ENCODE measurements around the gene BLVRA.
A peak's percentile ranks its signal among the peaks of the same experiment; 100 is the strongest.
"Not testable (repeated sequence)": the region's sequence is repeated elsewhere in the genome, so short reads cannot be mapped to it uniquely, and the experiment has no call there.

BLVRA gene

DNA sequence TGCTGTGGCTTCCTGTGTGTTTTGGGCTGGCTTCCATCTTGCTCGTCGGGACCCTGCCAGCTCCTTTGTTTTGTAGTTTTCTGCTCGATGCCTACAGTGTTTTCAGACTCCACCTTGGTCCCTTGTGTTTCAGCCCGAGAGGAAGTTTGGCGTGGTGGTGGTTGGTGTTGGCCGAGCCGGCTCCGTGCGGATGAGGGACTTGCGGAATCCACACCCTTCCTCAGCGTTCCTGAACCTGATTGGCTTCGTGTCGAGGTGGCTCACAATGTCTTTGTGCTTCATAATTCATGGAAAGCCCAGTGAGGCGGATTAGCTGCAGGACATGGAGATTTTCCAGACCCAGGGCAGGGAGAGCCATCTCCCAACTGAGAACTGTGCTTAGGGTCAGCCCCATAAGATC is 29.3 kb downstream of the BLVRA start:
- no peak for DNase-seq (ENCODE audit: low read depth, low spot score)
- no peak overlapping the region for H3K4me3 ChIP-seq (ENCODE audit: low read length)

DNA sequence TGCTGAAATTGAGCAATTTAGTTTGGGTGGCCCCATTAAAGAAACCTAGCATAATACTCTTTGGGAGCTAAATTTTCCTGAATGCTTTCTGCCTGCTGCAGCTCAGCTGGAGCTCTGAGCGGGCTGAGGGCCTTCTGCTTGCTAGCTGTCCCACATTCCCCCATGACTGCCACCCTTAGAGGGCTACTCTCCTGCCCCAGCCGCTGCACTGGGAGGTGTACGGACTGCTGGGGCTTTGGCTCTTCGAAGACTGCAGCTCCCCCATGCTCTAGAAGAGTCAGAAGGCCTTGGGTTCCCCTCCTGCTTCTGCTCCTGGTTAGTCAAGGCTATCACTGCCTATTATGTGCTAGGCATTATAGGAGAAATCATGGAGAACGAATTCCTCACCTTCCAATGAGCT is 31.5 kb downstream of the BLVRA start:
- no peak for DNase-seq (ENCODE audit: low read depth, low spot score)

DNA sequence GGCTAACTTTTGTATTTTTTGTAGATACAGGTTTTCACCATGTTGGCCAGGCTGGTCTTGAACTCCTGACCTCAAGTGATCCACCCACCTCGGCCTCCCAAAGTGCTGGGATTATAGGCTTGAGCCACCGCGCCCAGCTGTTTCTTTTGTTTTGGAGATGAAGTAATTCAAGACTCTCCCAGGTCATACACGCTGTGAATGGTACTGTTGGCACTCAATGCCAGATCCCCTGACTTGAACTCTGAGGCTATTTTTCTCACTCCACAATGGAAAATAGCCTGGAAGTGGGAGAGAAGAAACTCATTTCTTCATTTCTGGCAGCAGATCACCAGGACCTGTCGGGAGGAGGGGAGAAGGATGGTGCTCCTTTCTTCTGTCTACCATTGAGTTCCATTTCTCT is 32.4 kb downstream of the BLVRA start:
- no peak for DNase-seq (ENCODE audit: low read depth, low spot score)
- no peak overlapping the region for H3K4me3 ChIP-seq (ENCODE audit: low read length)

More for the DNA sequence above, 31.5 kb downstream of the BLVRA start:
- no peak overlapping the region for H3K4me3 ChIP-seq (ENCODE audit: low read length)

DNA sequence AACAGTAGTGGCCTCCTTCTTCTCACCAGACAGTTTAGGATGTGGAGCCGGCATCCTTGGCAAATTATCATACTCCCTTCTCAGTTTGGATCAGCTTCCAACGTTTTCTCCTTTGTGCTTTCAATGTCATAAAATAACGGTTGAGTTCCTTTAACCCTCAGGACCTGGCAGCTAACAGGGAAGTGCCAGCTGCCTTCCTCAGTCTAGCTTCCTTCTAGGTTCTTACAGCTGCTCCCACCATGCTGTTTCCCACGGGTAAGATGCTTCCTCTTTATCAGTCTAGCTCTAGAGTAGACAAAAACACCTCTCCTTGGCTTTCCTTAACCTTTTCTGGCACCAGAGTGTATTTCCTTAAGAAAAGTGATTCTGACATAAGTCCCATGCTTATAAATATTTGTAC is 33.2 kb downstream of the BLVRA start:
- H3K4me3 ChIP-seq (ENCODE audit: low read length): no peak overlapping the region
- no peak for DNase-seq (ENCODE audit: low read depth, low spot score)

DNA sequence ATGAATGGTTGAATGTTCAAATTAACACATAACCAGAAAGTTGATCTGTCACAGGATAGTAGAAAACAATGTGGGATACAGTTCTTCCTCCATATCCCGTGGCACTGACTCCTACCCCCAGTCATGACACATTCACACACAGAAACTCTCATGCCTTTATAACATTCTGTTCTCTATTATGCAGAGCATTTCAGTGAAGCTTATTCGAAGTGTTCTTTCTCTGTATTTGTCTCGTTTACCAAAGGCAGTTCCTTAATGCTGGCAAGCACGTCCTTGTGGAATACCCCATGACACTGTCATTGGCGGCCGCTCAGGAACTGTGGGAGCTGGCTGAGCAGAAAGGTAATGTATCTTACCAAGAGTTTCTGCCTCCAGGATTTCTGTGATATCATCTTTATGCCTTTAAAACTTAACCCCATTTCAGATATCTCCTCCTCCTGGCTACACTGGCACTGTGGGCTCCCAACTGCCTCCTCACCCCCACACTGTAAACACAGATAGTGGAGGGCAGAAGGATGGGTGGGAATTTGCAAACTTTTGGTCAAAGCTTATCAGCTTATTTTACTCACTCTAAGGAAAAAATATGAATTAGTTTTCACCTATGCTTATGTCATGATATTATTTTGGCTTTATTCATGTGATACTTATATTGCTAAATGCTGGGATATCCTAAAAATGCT is 34.1 kb downstream of the BLVRA start:
- H3K4me3 ChIP-seq (ENCODE audit: low read length): no peak overlapping the region
- DNase-seq (ENCODE audit: low read depth, low spot score): no peak

DNA sequence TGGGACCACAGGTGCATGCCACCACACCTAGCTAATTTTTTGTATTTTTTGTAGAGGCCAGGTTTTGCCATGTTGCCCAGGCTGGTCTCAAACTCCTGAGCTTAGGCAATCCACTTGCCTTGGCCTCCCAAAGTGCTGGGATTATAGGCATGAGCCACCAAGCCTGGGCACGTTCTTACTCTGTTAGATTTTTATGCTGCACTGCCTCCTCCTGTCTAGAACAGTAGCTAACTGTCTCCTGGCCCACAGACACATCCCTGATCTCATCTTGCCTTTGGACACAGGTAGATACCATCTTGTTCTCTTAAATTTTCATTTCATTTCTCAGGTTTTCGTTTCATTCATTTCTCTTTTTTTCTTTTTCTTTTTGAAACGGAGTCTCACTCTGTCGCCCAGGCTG is 41.1 kb downstream of the BLVRA start:
- DNase-seq (ENCODE audit: low read depth, low spot score): no peak
- H3K4me3 ChIP-seq (ENCODE audit: low read length): no peak overlapping the region

DNA sequence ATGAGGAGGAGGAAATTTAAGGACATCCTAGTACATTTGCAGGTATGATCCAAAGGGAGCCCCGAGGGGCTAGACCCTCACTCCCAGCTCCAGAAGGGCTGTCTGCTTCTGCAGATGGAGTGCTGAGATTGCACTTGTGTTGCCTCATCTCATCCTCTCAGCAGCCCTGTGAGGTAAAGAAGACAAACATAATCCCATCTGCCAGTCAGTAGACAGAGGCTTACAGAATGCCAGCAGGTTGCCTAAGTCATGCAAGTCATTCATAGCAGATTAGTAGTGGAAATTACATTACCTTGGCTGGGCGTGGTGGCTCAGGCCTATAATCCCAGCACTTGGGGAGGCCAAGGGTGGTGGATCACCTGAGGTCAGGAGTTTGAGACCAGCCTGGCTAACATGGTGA is 45.4 kb downstream of the BLVRA start:
- no peak for DNase-seq (ENCODE audit: low read depth, low spot score)
- no peak overlapping the region for H3K4me3 ChIP-seq (ENCODE audit: low read length)

DNA sequence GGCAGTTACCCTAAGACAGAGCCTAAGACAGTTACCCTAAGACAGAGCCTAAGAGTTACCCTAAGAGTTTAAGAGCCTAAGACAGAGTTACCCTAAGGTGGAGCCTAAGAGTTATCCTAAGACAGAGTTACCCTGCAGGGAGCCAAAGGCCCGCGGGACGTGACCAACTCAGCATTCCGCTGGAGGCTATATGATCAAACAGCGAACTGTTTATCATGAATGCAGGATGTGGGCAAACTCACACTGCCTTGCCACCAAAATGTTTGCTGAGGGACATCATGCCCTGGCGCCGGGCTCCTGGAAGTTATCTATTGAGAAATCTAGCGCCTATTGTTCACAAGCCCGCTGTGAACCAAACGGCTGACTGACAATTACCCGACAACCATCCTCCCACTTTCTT is 49.9 kb downstream of the BLVRA start:
- peak; percentile 76 for DNase-seq (ENCODE audit: low read depth, low spot score)
- H3K4me3 ChIP-seq (ENCODE audit: low read length): peak overlapping the region; percentile 25

DNA sequence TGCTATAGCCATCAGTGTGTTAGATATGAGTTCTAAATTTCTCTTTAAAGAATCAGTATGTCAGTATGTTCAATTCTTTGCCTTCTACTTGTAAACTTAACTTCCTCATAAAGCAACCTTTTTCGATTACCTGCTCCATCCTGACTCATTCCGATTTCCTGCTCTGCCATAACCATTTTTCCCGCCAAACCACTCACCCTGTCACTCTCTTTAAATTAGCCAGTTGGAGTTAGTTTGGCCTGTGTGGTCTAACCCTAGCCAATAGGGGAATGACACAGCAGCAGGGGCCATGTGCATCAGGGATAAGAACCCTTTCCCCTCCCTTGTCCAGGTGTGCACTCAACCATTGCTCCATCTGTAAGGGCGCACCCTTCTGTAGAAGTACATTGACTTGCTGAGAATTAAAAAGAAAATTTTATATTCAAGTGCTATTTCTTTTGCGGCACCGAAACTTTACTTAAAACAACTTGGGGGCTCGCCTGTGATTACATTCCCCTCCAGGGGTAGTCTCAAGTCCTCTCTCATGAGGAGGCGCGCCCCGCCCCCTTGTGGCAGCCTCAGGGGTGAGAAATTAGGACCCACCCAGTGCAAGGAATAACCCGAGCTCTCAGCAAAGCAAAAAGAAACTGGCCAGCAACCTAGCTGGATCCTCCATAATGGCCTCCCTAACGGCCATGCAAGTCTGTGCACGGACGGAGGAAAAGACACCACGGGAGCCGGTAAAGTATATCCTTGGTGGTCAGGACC is 51.9 kb downstream of the BLVRA start:
- DNase-seq (ENCODE audit: low read depth, low spot score): peak; percentile 64
- H3K4me3 ChIP-seq (ENCODE audit: low read length): not testable (repeated sequence)

DNA sequence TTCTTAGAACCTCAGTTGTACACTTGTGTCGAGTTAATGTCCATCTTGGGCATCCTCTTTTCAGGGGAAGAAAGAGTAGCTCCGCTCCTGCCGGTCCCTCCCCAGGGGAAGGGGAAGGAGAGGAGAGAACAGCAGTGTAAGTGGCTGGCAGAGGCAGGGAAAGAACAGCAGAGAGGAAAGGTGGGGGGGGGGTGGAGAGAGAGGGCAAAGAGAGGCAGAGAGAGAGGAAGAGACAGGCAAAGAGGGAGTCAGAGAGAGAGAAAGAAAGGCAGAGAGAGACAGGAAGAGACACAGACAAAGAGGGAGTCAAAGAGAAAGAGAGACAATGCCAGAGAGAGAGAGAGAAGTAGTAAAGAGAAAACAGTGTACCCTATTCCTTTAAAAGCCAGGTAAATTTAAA is 56.9 kb downstream of the BLVRA start:
- no peak overlapping the region for H3K4me3 ChIP-seq (ENCODE audit: low read length)
- DNase-seq (ENCODE audit: low read depth, low spot score): no peak

DNA sequence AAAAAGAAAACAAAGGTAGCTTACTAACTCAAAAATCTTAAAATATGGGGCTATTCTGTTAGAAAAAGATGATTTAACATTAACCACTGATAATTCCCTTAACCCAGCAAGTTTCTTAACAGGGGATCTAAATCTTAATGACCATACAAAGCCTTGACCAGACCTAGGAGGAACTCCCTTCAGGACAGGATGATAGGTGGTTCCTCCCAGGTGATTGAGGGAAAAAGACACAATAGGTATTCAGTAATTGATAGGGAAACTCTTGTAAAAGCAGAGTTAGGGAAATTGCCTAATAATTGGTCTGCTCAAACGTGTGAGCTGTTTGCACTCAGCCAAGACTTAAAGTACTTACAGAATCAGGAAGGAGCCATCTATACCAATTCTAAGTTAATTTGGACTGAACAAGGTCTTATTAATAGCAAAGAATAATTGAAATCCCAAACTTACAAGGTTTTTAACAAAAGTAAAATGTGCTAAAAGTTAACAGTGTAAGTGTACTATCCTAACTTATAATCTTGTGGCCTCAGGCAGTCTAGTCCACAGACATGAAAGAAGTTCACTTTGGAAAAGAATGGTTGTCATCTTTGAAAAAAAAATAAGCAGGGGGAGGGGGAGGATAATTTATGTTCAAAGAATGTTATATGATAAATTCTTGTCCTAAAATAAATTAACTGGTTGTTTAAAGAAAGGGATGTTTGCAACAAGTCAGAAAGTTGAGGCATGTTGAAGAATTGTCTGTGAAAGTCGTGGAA is 57.7 kb downstream of the BLVRA start:
- not testable (repeated sequence) for H3K4me3 ChIP-seq (ENCODE audit: low read length); DNase-seq (ENCODE audit: low read depth, low spot score)

DNA sequence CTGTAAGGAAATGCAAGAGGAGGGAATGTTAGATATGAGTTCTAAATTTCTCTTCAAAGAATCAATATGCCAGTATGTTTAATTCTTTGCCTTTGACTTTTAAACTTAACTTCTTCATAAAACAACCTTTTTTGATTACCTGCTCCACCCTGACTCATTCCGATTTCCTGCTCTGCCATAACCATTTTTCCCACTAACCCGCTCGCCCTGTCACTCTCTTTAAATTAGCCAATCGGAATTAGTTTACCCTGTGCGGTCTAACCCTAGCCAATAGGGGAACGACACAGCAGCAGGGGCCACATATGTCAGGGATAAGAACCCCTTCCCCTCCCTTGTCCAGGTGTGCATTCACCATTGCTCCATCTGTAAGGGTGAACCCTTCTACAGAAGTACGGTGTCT is 64.9 kb downstream of the BLVRA start:
- DNase-seq (ENCODE audit: low read depth, low spot score); H3K4me3 ChIP-seq (ENCODE audit: low read length): not testable (repeated sequence)

DNA sequence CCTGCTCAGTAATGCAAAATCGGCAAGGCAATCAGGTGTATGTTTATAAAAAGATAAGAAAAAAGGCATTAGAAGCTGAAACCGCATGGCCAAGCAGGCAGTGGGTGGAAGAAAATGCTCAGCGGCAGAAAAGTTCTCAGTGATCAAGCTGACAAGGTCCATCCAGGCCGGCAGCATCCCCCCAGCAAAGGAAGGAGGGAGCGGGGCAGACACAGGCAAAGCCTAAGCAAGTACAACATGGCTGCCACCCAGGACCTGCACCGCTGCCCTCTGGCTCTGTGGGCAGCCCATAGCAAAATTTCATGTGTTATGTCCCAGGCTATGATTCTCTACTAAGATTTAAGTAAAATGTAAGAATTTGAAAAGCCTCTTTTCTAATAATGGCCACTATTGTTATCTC is 65.5 kb downstream of the BLVRA start:
- no peak overlapping the region for H3K4me3 ChIP-seq (ENCODE audit: low read length)

DNA sequence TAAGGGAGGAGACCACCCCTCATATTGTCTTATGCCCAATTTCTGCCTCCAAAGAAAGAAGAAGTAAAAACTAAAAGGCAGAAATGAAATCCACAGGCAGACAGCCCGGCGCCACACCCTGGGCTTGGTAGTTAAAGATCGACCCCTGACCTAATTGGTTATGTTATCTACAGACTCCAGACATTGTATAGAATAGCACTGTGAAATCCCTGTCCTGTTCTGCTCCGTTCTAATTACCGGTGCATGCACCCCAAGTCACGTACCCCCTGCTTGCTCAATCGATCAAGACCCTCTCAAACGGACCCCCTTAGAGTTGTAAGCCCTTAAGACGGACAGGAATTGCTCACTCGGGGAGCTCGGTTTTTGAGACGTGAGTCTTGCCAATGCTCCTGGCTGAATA is 66.0 kb downstream of the BLVRA start:
- not testable (repeated sequence) for DNase-seq (ENCODE audit: low read depth, low spot score)

More for the DNA sequence above, 65.5 kb downstream of the BLVRA start:
- no peak for DNase-seq (ENCODE audit: low read depth, low spot score)

DNA sequence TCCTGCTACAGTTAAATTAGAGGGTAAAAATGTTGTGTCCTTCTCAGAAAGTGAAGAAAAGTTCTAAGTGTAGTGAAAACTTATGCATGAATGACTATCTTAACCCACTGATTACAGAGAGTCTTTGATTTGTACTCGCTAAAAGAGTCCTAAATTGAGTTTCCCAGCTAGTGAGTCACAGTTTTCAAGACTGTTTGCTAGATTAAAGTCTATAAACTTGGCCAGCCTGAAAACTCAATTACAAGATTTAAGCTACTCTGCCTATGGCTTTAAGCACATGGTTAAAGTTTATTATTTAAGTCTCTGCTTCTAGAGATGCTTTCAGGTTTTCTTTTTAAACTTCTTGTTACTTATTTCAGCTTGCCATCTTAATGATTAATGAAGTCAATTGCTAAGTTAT is 66.5 kb downstream of the BLVRA start:
- no peak for DNase-seq (ENCODE audit: low read depth, low spot score)
- H3K4me3 ChIP-seq (ENCODE audit: low read length): no peak overlapping the region

More for the DNA sequence above, 66.0 kb downstream of the BLVRA start:
- not testable (repeated sequence) for H3K4me3 ChIP-seq (ENCODE audit: low read length)

DNA sequence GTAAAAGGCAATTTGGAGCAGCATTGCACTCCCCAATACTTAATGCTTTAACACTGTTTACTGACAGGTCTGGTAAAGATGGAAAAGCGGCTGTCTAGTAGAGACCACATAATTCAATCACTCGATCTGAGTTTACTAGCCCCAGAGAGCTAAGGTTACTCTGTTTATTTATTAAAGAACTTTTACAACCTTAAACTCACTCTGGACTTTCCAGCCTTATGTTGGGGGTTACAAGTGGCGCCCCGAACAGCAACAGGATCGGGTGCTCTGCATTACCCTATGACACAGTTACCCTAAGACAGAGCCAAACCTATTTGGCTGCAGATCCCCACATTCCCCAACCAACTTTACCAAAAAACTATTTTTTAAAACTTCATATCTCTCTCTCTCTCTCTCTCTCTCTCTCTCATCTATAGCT is 66.9 kb downstream of the BLVRA start:
- DNase-seq (ENCODE audit: low read depth, low spot score): no peak
- no peak overlapping the region for H3K4me3 ChIP-seq (ENCODE audit: low read length)

DNA sequence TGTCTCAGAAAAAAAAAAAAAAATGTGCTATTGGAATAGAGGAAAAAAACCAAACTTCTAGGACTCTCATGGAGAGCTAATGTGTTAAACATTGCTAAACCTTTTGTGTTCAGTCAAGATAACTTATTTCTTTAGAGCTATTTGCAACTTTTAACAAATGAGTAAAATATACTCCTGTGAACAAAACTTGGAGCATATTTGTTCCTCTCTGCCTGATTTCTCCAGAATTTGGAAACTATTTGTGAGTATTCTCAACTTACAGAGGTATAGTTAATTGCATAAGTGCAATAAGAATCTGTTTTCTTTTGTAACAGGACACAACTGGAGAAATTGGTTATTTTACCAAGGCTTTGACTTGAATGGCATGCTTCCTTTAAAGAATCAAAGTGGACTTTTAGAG is 72.4 kb downstream of the BLVRA start:
- DNase-seq (ENCODE audit: low read depth, low spot score); H3K4me3 ChIP-seq (ENCODE audit: low read length): not testable (repeated sequence)

DNA sequence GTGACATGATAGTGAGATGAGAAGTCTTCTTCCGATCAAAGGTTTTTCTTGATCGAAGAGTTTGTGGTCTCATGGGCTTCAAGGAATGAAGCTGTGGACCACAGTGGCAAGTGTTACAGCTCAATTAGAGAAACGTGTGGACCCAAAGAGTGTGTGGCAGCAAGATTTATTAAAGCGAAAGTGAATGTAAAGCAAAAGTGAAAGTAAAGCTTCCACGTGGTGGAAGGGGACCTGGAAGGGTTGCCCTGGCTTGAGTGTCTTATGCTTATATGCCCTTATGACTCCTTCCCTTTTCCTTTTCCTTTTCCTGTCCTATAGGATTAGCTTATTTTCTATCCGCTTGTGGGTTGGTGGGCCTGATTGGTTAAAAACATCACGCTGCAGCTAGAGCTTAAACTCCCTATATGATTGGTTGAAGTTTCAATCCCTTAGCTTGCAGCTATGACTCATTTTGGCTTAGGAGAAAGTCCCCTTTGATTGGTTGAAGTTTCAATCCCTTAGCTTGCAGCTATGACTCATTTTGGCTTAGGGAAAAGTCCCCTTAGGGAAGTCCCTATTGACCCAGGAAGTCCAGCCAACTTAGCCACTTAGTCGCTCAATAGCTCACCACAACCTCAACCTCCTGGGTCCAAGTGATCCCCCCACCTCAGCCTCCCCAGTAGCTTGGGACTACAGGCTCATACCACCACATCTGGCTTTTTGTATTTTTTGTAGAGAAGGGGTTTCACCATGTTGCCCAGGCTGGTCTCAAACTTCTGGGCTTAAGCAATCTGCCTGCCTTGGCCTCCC is 76.2 kb downstream of the BLVRA start:
- H3K4me3 ChIP-seq (ENCODE audit: low read length): peak overlapping the region; percentile 24
- peak; percentile 56 for DNase-seq (ENCODE audit: low read depth, low spot score)

DNA sequence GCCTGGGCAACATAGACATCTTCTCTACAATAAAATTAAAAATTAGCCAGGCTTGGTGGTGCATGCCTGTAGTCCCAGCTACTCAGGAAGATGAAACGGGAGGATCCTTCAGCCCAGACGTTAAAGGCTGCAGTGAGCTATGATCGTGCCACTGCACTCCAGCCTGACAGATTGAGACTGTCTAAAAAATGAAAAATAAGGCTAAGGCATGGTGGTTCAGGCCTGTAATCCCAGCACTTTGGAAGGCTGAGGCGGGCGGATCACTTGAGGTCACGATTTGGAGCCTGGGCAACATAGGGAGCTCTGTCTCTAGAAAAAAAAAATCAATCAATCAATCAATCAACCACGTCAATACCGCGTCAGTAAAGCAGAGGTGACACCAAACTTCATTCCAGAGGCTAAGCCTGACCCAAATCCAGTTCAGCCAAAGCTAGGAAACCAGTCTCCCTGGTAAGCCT is 79.8 kb downstream of the BLVRA start:
- H3K4me3 ChIP-seq (ENCODE audit: low read length): peak overlapping the region; percentile 47
- DNase-seq (ENCODE audit: low read depth, low spot score): no peak

Data from Jurkat, Clone E6-1 (cell line).